IMR-90 (cell line): ENCODE results near the gene BAIAP2. TPM values are rescaled to one million over a fixed set of nuclear protein-coding genes. Genes with fewer than 3 reads are reported as not detected.

Source experiments
- ATAC-seq: fragments of 200-7000 bp; cut with Tn5 transposase; 2 replicates; pipeline ENCODE4 v1.9.1; 2020; ENCODE audit warnings: low read depth, mild to moderate bottlenecking, moderate library complexity
- BruUV-seq: library from RNA; stranded (reverse); fragments of 400-500 nt; replicated peaks from 2 replicates; lab custom pipeline; 2021; lab: Mats Ljungman, UMichigan
- CTCF ChIA-PET: fragments of 300-600 bp; formaldehyde crosslinking; extraction: SDS; loops from one replicate; lab custom pipeline; 2021; ENCODE audit warnings: antibody characterized with exemption; lab: Yijun Ruan, JAX
- POLR2A ChIA-PET: fragments of 300-600 bp; sonication (Branson Sonifier 250); formaldehyde crosslinking; loops from one replicate; lab custom pipeline; 2022; ENCODE audit warnings: antibody characterized with exemption; ENCODE audit not compliant: unreplicated experiment; lab: Charles Lee
- DNase-seq: peaks from one replicate; pipeline ENCODE4 v3.0.0; 2013
- H2AFZ ChIP-seq: replicated peaks from 2 replicates; pipeline ENCODE3; 2013; ENCODE audit warnings: low read length, mild to moderate bottlenecking; ENCODE audit not compliant: poor library complexity
- H2AK5ac ChIP-seq: 2 replicates; pipeline ENCODE4 v1.6.1; 2013; ENCODE audit warnings: low read depth, low read length, inconsistent platforms
- H2AK9ac ChIP-seq: replicated peaks from 2 replicates; pipeline ENCODE3; 2013; ENCODE audit warnings: mild to moderate bottlenecking, low read depth, low read length, moderate library complexity; ENCODE audit not compliant: poor library complexity
- H2BK120ac ChIP-seq: 2 replicates; pipeline ENCODE4 v1.6.1; 2013; ENCODE audit warnings: low read depth, low read length, inconsistent platforms
- H2BK15ac ChIP-seq: 3 replicates; pipeline ENCODE4 v1.6.1; 2013; ENCODE audit warnings: low read depth, low read length, inconsistent platforms
- H2BK20ac ChIP-seq: 2 replicates; pipeline ENCODE4 v1.6.1; 2013; ENCODE audit warnings: low read depth, mild to moderate bottlenecking, inconsistent platforms, low read length, moderate library complexity
- H2BK5ac ChIP-seq: 2 replicates; pipeline ENCODE4 v1.6.1; 2013; ENCODE audit warnings: mild to moderate bottlenecking, low read depth, low read length, inconsistent platforms; ENCODE audit not compliant: poor library complexity, severe bottlenecking
- H3K14ac ChIP-seq: replicated peaks from 2 replicates; pipeline ENCODE4 v1.6.1; 2013; ENCODE audit warnings: low read depth, low read length, inconsistent platforms
- H3K18ac ChIP-seq: 2 replicates; pipeline ENCODE4 v1.6.1; 2013; ENCODE audit warnings: low read depth, low read length, control low read depth
- H3K23ac ChIP-seq: 2 replicates; pipeline ENCODE4 v1.6.1; 2013; ENCODE audit warnings: low read depth, low read length, inconsistent platforms
- H3K27ac ChIP-seq: 2 replicates; pipeline ENCODE4 v1.5.1; 2013; ENCODE audit warnings: mild to moderate bottlenecking, control low read depth, low read length; ENCODE audit not compliant: insufficient read depth
- H3K27me3 ChIP-seq: 2 replicates; pipeline ENCODE4 v1.6.1; 2013; ENCODE audit warnings: low read length; ENCODE audit not compliant: control insufficient read depth, insufficient read depth
- H3K36me3 ChIP-seq: 2 replicates; pipeline ENCODE4 v1.6.1; 2013; ENCODE audit warnings: low read length, mixed read lengths; ENCODE audit not compliant: control insufficient read depth, insufficient read depth
- H3K4ac ChIP-seq: 2 replicates; pipeline ENCODE4 v1.6.1; 2013; ENCODE audit warnings: low read depth, low read length, inconsistent platforms
- H3K4me1 ChIP-seq: 2 replicates; pipeline ENCODE4 v1.6.1; 2013; ENCODE audit warnings: low read length, mixed read lengths; ENCODE audit not compliant: control insufficient read depth, insufficient read depth
- H3K4me2 ChIP-seq: 2 replicates; pipeline ENCODE4 v1.6.1; 2013; ENCODE audit warnings: low read depth, mild to moderate bottlenecking, control low read depth, low read length, moderate library complexity
- H3K4me3 ChIP-seq: 2 replicates; pipeline ENCODE4 v1.5.1; 2013; ENCODE audit warnings: low read depth, mild to moderate bottlenecking, control low read depth, low read length, moderate library complexity; ENCODE audit not compliant: insufficient read depth
- H3K56ac ChIP-seq: 2 replicates; pipeline ENCODE4 v1.6.1; 2013; ENCODE audit warnings: low read length, inconsistent platforms; ENCODE audit not compliant: insufficient read depth; ENCODE audit errors: extremely low read depth
- H3K79me1 ChIP-seq, 2 experiments: 2 replicates each; pipeline ENCODE4 v1.6.1; 2013; ENCODE audit warnings: low read length in 2 of 2, inconsistent platforms in 1 of 2, low read depth in 1 of 2
- H3K9ac ChIP-seq: 2 replicates; pipeline ENCODE4 v1.6.1; 2013; ENCODE audit warnings: low read depth, low read length, control low read depth
- H3K9me1 ChIP-seq: 2 replicates; pipeline ENCODE4 v1.6.1; 2013; ENCODE audit warnings: low read length, inconsistent platforms; ENCODE audit not compliant: insufficient read depth
- H3K9me3 ChIP-seq: 2 replicates; pipeline ENCODE4 v1.6.1; 2013; ENCODE audit warnings: low read length; ENCODE audit not compliant: control insufficient read depth, insufficient read depth
- H4K20me1 ChIP-seq: 2 replicates; pipeline ENCODE4 v1.6.1; 2013; ENCODE audit warnings: low read length, inconsistent platforms; ENCODE audit not compliant: insufficient read depth
- H4K5ac ChIP-seq: 2 replicates; pipeline ENCODE4 v1.6.1; 2013; ENCODE audit warnings: mild to moderate bottlenecking, low read depth, low read length, control low read depth
- H4K8ac ChIP-seq, 2 experiments: 2 replicates each; pipeline ENCODE4 v1.6.1; 2013; ENCODE audit warnings: low read depth in 2 of 2, low read length in 2 of 2, control low read depth in 1 of 2, inconsistent platforms in 1 of 2
- H4K91ac ChIP-seq: 2 replicates; pipeline ENCODE4 v1.6.1; 2013; ENCODE audit warnings: low read depth, low read length, inconsistent platforms; ENCODE audit not compliant: insufficient read depth
- BHLHE40 ChIP-seq: fragments of 150-350 bp; IDR thresholded peaks from 2 replicates; pipeline ENCODE4 v1.6.1; 2016; ENCODE audit warnings: mild to moderate bottlenecking, low read depth, low read length
- CHD1 ChIP-seq: IDR thresholded peaks from 2 replicates; pipeline ENCODE4 v1.6.1; 2012; ENCODE audit warnings: low read depth, low read length, improper control_type of control experiment
- FOS ChIP-seq: fragments of 150-350 bp; IDR thresholded peaks from 2 replicates; pipeline ENCODE4 v1.6.1; 2016; ENCODE audit warnings: low read depth, low read length
- MAFK ChIP-seq: IDR thresholded peaks from 2 replicates; pipeline ENCODE4 v1.6.1; 2012; ENCODE audit warnings: low read depth, low read length, improper control_type of control experiment
- MAZ ChIP-seq: IDR thresholded peaks from 2 replicates; pipeline ENCODE4 v1.6.1; 2012; ENCODE audit warnings: low read depth, mild to moderate bottlenecking, low read length, improper control_type of control experiment, moderate library complexity, borderline replicate concordance
- NFE2L2 ChIP-seq: fragments of 150-350 bp; IDR thresholded peaks from 2 replicates; pipeline ENCODE4 v1.6.1; 2016; ENCODE audit warnings: low read depth, mild to moderate bottlenecking, low read length
- POLR2A ChIP-seq: IDR thresholded peaks from 2 replicates; pipeline ENCODE4 v1.6.1; 2012; ENCODE audit warnings: mild to moderate bottlenecking, low read depth, low read length
- RAD21 ChIP-seq: IDR thresholded peaks from 2 replicates; pipeline ENCODE4 v1.6.1; 2012; ENCODE audit warnings: low read length, improper control_type of control experiment
- RCOR1 ChIP-seq: IDR thresholded peaks from 2 replicates; pipeline ENCODE4 v1.6.1; 2012; ENCODE audit warnings: mild to moderate bottlenecking, low read length, improper control_type of control experiment; ENCODE audit not compliant: insufficient replicate concordance
- RFX5 ChIP-seq: IDR thresholded peaks from 2 replicates; pipeline ENCODE4 v1.8.0; 2012; ENCODE audit warnings: low read depth, mild to moderate bottlenecking, low read length, moderate library complexity
- SMC3 ChIP-seq: fragments of 150-350 bp; IDR thresholded peaks from 2 replicates; pipeline ENCODE4 v1.6.1; 2016; ENCODE audit warnings: low read depth, mild to moderate bottlenecking, antibody characterized with exemption, low read length, moderate library complexity
- WGBS, 2 experiments: methylation state at CpG; one replicate each; pipeline versions ENCODE4 v1.1.5 to v1.1.7; 2013; ENCODE audit warnings: missing lambda C conversion rate in 2 of 2; ENCODE audit not compliant: insufficient read length in 1 of 2; ENCODE audit errors: extremely low coverage in 2 of 2; 5-methylcytosine and 5-hydroxymethylcytosine counted together
- dilution Hi-C: fragments of 300-500 bp; cut with HindIII; formaldehyde crosslinking; loops from one replicate; pipeline ENCODE4 v1.14.3; 2018; ENCODE audit warnings: low sequenced_read_pairs; ENCODE audit not compliant: unreplicated experiment
- in situ Hi-C: fragments of 300-500 bp; cut with MboI; formaldehyde crosslinking; loops from 3 replicates; pipeline ENCODE4 v1.14.3; 2019; ENCODE audit warnings: low sequenced_read_pairs, inconsistent platforms, mixed read lengths
- intact Hi-C: fragments of 100-400 bp; cut with micrococcal nuclease; formaldehyde crosslinking; loops from 2 replicates; pipeline ENCODE4 v1.10.0; 2022
- polyA plus RNA-seq, 3 experiments: library from polyadenylated mRNA; depleted of rRNA; stranded (reverse); fragments of >200 nt; gene quantifications; 2 replicates each; pipeline ENCODE4 v1.2.3, GENCODE V29; 2012; ENCODE audit warnings: low replicate concordance in 1 of 3
- total RNA-seq: library from RNA; depleted of rRNA; stranded (reverse); fragments of >200 nt; gene quantifications from 2 replicates; pipeline ENCODE4 v1.2.3, GENCODE V29; 2012
- TF ChIP-seq, protein P1 (sequence below): fragments of 150-350 bp; IDR thresholded peaks from 2 replicates; pipeline ENCODE4 v1.6.1; 2016; ENCODE audit warnings: low read depth, mild to moderate bottlenecking, low read length, moderate library complexity, borderline replicate concordance
- TF ChIP-seq, protein P2 (sequence below): fragments of 150-350 bp; IDR thresholded peaks from 2 replicates; pipeline ENCODE4 v1.6.1; 2017; ENCODE audit warnings: mild to moderate bottlenecking, antibody characterized with exemption, low read length, low read depth
- TF ChIP-seq, protein P3 (sequence below): conservative IDR thresholded peaks from 2 replicates; pipeline ENCODE4 v1.5.1; 2012; ENCODE audit warnings: mild to moderate bottlenecking, low read depth, low read length, improper control_type of control experiment

Gene BAIAP2
- total and polyA plus RNA-seq, 2 of the 4 experiments (the other 2 are of a cell fraction), result 18.3 to 32.6 TPM

DNA sequence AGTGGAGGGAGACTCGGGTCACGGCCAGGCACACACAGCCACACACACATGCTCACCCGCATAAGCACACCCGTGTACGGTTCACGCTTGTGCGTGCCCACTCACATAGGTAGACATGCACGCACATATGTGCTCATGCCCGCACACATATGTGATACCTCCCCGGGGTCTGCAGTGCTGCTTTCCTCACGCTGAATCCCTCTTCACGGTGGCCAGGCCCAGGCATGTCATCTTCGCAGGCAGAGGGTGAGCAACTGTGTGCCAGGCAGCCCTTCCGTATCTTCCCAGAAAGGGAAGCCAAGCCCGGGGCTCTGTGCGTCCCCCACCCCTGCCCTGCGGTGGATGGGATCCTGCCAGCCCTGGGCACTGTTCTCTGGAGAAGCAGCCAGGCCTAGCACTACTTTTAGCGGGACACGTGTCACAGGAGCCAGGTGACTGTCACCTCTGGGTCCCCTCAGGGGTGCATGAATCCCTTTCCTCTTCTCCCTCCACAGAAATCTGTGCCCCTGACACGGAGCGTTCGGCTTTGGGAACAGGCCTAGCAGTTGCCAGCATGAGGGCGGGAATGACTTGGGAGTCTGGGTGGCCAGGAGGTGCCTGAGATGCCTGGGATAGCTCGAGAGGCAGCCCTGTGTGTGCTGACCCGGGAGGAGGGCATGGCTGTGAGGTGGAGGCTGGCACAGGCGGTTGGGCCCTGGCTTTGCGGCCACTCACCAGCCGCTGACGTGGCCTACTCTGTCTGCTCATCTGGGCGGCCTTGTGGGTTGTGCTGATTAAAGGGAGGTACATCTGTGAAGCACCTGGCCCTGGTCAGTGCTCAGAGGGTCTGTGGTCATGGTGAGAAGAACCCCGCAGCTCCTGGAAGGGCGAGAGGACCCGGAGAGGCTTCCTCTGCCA, 47.5 kb downstream of the BAIAP2 start:
- CTCF ChIA-PET, result no interaction called here
- no peak overlapping the region for H2BK5ac ChIP-seq
- WGBS, 2 experiments, result 95% methylated on average over 20 of the region's 33 CpGs; no CpG with 5 or more reads in 1 of the 2 experiments
- POLR2A ChIA-PET, result no interaction called here
- no peak overlapping the region for H4K5ac ChIP-seq
- no peak overlapping the region for H3K14ac ChIP-seq
- no peak overlapping the region for H4K8ac ChIP-seq
- no peaks in the 10 kb centered on the region for H3K27me3 ChIP-seq
- no peak overlapping the region for H3K4me3 ChIP-seq
- H3K4me2 ChIP-seq, result no peak overlapping the region
- H4K20me1 ChIP-seq, result no peaks in the 10 kb centered on the region; the same call in 1 of the 2 replicates
- H4K91ac ChIP-seq, result no peak overlapping the region
- dilution Hi-C loops (no loop called here), in situ Hi-C loops (no loop called here), intact Hi-C loops (no loop called here)
- no peak overlapping the region for H2AFZ ChIP-seq
- H3K9me1 ChIP-seq, result no peaks in the 10 kb centered on the region
- no peak overlapping the region for H2BK15ac ChIP-seq
- H2BK20ac ChIP-seq, result no peak overlapping the region
- no peak overlapping the region for H3K23ac ChIP-seq
- H3K79me1 ChIP-seq, result 0 out of 4 replicates have a peak, but pooled peaks cover 0 to 3% of the 10 kb centered on the region in 2 experiments
- no peak overlapping the region for H3K4ac ChIP-seq
- no peak overlapping the region for H3K18ac ChIP-seq
- H3K4me1 ChIP-seq, result no peaks in the 10 kb centered on the region
- DNase-seq (no peak), ATAC-seq (no peak)
- peak overlapping the region; percentile 42 for H2AK9ac ChIP-seq
- H3K9me3 ChIP-seq, result no peaks in the 10 kb centered on the region
- peaks cover 9% of the 10 kb centered on the region; the same call in 1 of the 2 replicates for H3K36me3 ChIP-seq
- H3K27ac ChIP-seq, result no peak overlapping the region
- no peak overlapping the region for H2AK5ac ChIP-seq
- no peak overlapping the region for H3K56ac ChIP-seq
- no TSS peak for BruUV-seq
- H3K9ac ChIP-seq, result no peak overlapping the region
- no peak overlapping the region for H2BK120ac ChIP-seq
- TF ChIP-seq MAFK, result no peak
- no peak for TF ChIP-seq FOS
- no peak for TF ChIP-seq NFE2L2
- TF ChIP-seq SMC3, result no peak
- no peak for TF ChIP-seq CHD1
- TF ChIP-seq, protein P1, sequence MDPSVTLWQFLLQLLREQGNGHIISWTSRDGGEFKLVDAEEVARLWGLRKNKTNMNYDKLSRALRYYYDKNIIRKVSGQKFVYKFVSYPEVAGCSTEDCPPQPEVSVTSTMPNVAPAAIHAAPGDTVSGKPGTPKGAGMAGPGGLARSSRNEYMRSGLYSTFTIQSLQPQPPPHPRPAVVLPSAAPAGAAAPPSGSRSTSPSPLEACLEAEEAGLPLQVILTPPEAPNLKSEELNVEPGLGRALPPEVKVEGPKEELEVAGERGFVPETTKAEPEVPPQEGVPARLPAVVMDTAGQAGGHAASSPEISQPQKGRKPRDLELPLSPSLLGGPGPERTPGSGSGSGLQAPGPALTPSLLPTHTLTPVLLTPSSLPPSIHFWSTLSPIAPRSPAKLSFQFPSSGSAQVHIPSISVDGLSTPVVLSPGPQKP, result no peak
- TF ChIP-seq BHLHE40, result no peak
- TF ChIP-seq, protein P2, sequence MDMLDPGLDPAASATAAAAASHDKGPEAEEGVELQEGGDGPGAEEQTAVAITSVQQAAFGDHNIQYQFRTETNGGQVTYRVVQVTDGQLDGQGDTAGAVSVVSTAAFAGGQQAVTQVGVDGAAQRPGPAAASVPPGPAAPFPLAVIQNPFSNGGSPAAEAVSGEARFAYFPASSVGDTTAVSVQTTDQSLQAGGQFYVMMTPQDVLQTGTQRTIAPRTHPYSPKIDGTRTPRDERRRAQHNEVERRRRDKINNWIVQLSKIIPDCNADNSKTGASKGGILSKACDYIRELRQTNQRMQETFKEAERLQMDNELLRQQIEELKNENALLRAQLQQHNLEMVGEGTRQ, result no peak
- TF ChIP-seq POLR2A, result no peak
- no peak for TF ChIP-seq RAD21
- no peak for TF ChIP-seq RFX5
- no peak for TF ChIP-seq RCOR1
- TF ChIP-seq, protein P3, sequence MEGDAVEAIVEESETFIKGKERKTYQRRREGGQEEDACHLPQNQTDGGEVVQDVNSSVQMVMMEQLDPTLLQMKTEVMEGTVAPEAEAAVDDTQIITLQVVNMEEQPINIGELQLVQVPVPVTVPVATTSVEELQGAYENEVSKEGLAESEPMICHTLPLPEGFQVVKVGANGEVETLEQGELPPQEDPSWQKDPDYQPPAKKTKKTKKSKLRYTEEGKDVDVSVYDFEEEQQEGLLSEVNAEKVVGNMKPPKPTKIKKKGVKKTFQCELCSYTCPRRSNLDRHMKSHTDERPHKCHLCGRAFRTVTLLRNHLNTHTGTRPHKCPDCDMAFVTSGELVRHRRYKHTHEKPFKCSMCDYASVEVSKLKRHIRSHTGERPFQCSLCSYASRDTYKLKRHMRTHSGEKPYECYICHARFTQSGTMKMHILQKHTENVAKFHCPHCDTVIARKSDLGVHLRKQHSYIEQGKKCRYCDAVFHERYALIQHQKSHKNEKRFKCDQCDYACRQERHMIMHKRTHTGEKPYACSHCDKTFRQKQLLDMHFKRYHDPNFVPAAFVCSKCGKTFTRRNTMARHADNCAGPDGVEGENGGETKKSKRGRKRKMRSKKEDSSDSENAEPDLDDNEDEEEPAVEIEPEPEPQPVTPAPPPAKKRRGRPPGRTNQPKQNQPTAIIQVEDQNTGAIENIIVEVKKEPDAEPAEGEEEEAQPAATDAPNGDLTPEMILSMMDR, result no peak
- TF ChIP-seq MAZ, result no peak
